HepG2 (cell line): Measurements from ENCODE around the gene ENG.

ENCODE experiments used
- EP300 ChIP-seq, 3 experiments: sonication (generic) in 1 of 3; formaldehyde crosslinking in 1 of 3; IDR thresholded peaks; 2 replicates each; pipeline versions ENCODE4 v1.5.1 to v1.6.1; 2011 to 2020; ENCODE audit warnings: low read depth in 2 of 3, low read length in 2 of 3, borderline replicate concordance in 1 of 3, improper control_type of control experiment in 1 of 3, mild to moderate bottlenecking in 1 of 3, missing genetic modification reagents in 1 of 3, moderate library complexity in 1 of 3
- FOXK2 ChIP-seq: fragments of 450-650 bp; IDR thresholded peaks from 2 replicates; pipeline ENCODE4 v1.6.1; 2016
- NCOA5 ChIP-seq: sonication (generic); formaldehyde crosslinking; IDR thresholded peaks from 2 replicates; pipeline ENCODE4 v1.4.0; 2020; ENCODE audit warnings: missing genetic modification reagents
- ZBTB1 ChIP-seq: sonication (generic); formaldehyde crosslinking; IDR thresholded peaks from 2 replicates; pipeline ENCODE4 v1.4.0; 2020; ENCODE audit warnings: missing genetic modification reagents, borderline replicate concordance
- ZNF224 ChIP-seq: sonication (generic); formaldehyde crosslinking; IDR thresholded peaks from 2 replicates; pipeline ENCODE4 v1.5.0; 2020; ENCODE audit warnings: mild to moderate bottlenecking, missing genetic modification reagents
- ZNF83 ChIP-seq: sonication (generic); formaldehyde crosslinking; IDR thresholded peaks from 2 replicates; pipeline ENCODE4 v1.4.0; 2020; ENCODE audit warnings: missing genetic modification reagents, mild to moderate bottlenecking, borderline replicate concordance
- ZZZ3 ChIP-seq: sonication (generic); formaldehyde crosslinking; IDR thresholded peaks from 2 replicates; pipeline ENCODE4 v1.4.0; 2020; ENCODE audit warnings: missing genetic modification reagents, mild to moderate bottlenecking, borderline replicate concordance
- TF ChIP-seq, protein P1 (sequence below), 2 experiments: fragments of 450-650 bp in 1 of 2; sonication (generic) in 1 of 2; formaldehyde crosslinking; IDR thresholded peaks; 2 replicates each; pipeline versions ENCODE4 v1.5.0 to v1.8.0; 2020 to 2022; ENCODE audit warnings: mild to moderate bottlenecking in 1 of 2, missing genetic modification reagents in 1 of 2

GRCh38 chr9:127791085-127791484 is 63.4 kb downstream of the ENG start:
- no peak for TF ChIP-seq NCOA5 (CRISPR knock-in tag)
- no peak for TF ChIP-seq EP300 (IDR thresholded peaks at IDR 0.05; ENCODE audit: low read depth in 2 of 2, low read length in 2 of 2)
- no peak for TF ChIP-seq EP300 (CRISPR knock-in tag; IDR thresholded peaks at IDR 0.05; ENCODE audit: borderline replicate concordance)
- TF ChIP-seq, protein P1, sequence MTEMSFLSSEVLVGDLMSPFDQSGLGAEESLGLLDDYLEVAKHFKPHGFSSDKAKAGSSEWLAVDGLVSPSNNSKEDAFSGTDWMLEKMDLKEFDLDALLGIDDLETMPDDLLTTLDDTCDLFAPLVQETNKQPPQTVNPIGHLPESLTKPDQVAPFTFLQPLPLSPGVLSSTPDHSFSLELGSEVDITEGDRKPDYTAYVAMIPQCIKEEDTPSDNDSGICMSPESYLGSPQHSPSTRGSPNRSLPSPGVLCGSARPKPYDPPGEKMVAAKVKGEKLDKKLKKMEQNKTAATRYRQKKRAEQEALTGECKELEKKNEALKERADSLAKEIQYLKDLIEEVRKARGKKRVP (CRISPR knock-in tag; IDR thresholded peaks at IDR 0.05) = no peak
- no peak for TF ChIP-seq ZNF83 (CRISPR knock-in tag)
- TF ChIP-seq ZNF224 (CRISPR knock-in tag) = no peak
- TF ChIP-seq FOXK2 = no peak
- no peak for TF ChIP-seq ZZZ3 (CRISPR knock-in tag)
- TF ChIP-seq ZBTB1 (CRISPR knock-in tag) = no peak
